NOMO-1 treated with DMSO at 0.1 percent for 48 hours (cell line): ENCODE data around the gene DLG2.

Source experiments
- DNase-seq: peaks from one replicate; lab custom pipeline; 2025; ENCODE audit not compliant: unreplicated experiment; lab: John Stamatoyannopoulos, UW

Gene DLG2

GRCh38 chr11:83717537-83717936 is 1909.6 kb downstream of the DLG2 start:
- DNase-seq, result no peak

- DNase-seq, result no peak
Observed at GRCh38 chr11:83715927-83716535, 1911.1 kb downstream of the DLG2 start.

- DNase-seq, result no peak
Observed at GRCh38 chr11:83713708-83714107, 1913.4 kb downstream of the DLG2 start.

- no peak for DNase-seq
Observed at GRCh38 chr11:83711106-83711527, 1916.0 kb downstream of the DLG2 start.

- DNase-seq, result no peak
Observed at GRCh38 chr11:83709434-83709833, 1917.7 kb downstream of the DLG2 start.

GRCh38 chr11:83706566-83706965 is 1920.6 kb downstream of the DLG2 start:
- DNase-seq, result no peak

GRCh38 chr11:83702796-83703195 is 1924.3 kb downstream of the DLG2 start:
- no peak for DNase-seq

- DNase-seq, result no peak
Observed at GRCh38 chr11:83697518-83697917, 1929.6 kb downstream of the DLG2 start.

GRCh38 chr11:83695046-83695445 is 1932.1 kb downstream of the DLG2 start:
- DNase-seq, result no peak

GRCh38 chr11:83694191-83694910 is 1932.8 kb downstream of the DLG2 start:
- DNase-seq, result no peak

- DNase-seq, result no peak
Observed at GRCh38 chr11:83693306-83693992, 1933.7 kb downstream of the DLG2 start.

GRCh38 chr11:83692675-83693074 is 1934.5 kb downstream of the DLG2 start:
- DNase-seq, result no peak

- no peak for DNase-seq
Observed at GRCh38 chr11:83691451-83691950, 1935.6 kb downstream of the DLG2 start.

- DNase-seq, result no peak
Observed at GRCh38 chr11:83689144-83689780, 1937.9 kb downstream of the DLG2 start.

- no peak for DNase-seq
Observed at GRCh38 chr11:83687787-83688186, 1939.4 kb downstream of the DLG2 start.

GRCh38 chr11:83685730-83686129 is 1941.4 kb downstream of the DLG2 start:
- DNase-seq, result no peak

- no peak for DNase-seq
Observed at GRCh38 chr11:83684071-83684470, 1943.1 kb downstream of the DLG2 start.

- no peak for DNase-seq
Observed at GRCh38 chr11:83682611-83682973, 1944.6 kb downstream of the DLG2 start.

- DNase-seq, result no peak
Observed at GRCh38 chr11:83681906-83682610, 1945.1 kb downstream of the DLG2 start.

GRCh38 chr11:83681031-83681781 is 1945.9 kb downstream of the DLG2 start:
- DNase-seq, result peak; percentile 34
